ENCODE data around the gene STK39.

The STK39 gene

DNA sequence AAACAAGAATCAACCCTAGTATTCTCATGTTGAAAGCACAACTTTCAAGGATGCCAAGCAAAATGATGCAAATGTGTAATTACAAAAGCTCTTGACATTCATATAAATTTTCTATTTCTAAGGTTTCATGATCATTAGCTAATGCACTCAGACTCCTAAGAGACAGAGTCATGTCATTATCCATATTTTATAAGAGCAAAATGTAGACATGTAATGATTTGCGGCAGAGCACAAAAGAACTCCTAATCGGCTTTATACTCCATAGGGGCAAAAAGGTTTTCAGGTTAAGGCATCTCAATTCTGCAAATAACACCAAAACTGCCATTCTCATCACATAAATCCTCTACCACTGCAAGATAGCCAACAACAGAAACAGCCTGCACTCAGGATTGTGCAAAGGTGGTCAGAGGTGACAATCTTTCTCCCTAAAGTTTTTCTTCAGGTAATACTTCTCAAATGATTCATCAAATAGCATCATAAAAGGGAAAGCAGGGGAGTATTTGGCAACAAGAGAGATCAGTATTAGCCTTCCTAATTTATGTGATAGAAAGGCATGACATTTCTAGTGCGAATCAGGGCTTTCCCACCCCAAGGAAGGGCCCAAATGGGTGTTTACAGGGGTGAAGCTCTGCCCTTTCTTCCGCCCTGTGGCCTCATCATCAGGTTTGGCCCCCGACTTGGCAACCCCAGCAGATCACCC, 64.7 kb downstream of the STK39 start:
- DNase-seq: no peak

DNA sequence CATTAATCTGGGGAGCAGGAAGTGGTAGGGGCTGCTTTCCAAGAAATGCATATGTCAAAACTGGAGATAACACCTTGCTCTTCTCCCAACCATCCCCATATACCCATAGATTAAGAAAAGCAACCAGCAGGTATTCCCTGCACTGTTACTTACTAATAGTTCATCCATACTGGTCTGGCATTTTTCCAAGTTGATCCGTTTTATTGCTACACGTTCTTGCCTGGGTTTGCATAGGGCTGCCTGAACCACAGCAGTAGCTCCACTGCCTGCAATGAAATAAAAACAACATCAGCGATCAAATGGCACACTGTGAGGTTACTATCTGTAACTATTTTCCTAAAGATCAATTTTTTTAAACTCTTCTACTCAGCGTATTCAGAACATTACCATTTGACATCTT, 65.6 kb downstream of the STK39 start:
- peak; percentile 33 for DNase-seq

DNA sequence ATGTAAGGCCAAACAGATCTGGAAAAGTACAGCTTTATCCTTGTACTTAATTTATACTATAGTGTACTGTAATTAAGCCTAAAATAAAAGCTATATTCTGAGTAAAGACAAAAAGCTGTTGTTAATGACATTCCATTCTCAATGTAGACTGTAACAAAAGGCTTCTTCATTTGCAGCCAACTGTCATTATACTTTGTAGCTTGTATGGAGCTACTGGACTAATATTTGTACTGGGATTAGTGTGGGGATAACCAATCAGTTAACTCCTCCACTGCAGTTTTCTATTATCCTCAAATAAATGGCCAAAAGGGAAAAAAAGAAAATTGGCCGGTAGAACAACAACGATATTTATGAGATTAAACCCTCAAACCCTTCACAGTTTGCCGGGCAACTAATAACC, 66.5 kb downstream of the STK39 start:
- peak; percentile 31 for DNase-seq

DNA sequence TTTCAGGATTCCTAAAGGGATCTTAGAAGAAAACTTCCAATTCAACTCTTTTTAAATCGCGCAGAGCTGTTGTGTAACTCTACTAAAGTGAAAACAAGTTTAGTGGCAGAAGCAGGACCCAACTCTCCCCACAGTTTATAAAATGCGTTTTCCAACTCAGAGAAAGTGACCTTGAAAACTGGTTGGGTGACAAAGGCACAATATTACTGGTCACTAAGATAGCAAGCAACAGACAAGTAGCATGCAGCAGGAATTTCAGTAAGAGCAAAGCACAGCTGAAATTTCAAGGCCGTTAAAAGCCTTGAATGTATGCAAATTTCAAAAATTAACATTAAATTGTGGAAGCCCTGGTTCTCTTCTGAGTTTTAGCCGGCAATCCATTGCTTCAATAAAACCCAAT, 66.9 kb downstream of the STK39 start:
- DNase-seq: no peak

DNA sequence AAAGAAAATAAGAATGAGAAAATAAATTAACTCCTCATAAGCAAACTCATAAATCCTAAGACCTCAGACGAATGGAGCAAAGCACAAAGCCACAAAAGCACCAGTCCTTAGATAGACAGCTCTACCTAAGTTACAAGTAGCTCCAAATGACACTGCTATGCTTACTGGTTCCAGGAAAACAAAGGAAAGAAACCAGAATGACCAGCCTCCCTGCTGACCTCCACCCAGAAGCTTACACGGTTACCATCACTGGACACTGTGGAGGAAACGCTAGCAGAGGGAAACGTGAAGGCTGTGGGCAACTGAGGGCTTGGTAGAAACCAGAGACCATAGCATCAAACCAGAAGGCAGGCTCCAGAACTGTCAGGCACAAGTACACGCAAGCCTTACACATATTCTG, 67.8 kb downstream of the STK39 start:
- peak; percentile 27 for DNase-seq

DNA sequence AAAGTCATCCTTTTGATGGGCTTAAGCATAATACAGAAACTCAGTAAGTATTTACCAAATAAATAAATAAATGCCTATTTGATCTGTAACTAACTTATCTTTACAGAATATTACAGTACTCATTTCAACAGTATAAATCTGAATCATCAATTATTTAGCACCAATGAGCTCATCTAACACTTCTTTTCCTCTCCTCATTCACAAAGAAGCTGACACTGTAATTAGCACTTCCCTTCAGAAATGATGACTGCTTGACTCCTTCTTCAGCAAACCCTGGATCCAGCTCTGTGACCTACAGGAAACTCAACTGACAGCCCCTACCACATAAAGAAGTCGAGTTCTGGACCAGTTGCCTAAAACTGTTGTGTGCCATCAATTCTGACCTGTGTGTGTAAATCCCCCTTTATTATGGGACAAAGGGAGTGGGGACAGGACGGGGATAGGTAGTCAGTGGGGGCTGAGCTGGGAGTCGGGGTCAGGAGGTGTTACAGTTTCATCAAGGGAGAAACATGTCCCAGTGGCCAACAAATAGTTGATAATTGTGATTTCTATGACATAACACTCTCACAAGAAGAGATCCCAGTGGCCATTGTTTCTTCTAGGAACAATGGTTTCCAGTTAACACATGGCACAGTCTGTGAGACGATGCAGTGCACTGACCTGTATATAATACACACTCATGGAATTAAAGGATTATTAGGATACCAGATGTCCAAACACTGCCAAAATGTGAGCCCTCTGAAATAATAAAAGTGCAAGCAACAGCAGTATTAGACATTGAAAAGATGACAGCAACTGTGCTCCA, 68.7 kb downstream of the STK39 start:
- DNase-seq: no peak

DNA sequence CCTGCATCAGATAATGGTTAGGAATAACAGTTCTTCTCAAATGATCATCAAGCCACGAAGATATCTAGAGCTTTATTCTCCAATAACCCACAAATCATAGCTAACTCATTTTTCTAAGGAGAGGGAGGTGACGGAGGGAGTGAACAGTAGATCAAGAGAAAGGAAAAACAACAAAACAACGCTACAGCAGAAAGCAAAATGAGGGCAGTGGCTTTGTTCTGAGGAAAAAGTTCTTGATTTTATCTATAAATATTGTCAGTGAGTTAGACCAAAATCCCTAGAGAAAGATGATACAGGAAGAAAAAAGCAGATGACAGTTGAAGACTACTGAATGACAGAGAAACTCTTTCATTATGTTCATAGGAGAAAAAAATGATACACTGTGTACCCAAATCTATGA, 71.0 kb downstream of the STK39 start:
- no peak for DNase-seq

DNA sequence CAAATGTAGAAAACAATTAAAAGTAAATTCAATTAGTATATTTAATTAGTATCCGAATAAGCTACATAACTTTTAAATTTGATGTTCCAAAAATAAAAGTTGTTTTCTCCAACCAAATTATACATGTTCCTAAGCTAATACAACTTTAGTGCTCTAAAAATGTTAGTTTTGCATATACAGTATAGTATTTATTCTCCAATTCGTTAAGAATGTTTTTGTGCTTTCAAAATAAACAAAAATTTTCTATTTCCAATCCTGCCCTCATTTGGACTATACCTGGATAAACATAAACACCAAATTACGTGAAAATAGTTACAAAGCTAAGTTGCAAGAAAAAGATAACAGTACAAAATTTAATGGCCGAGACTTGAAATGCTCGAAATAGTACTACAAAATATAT, 71.9 kb downstream of the STK39 start:
- no peak for DNase-seq

DNA sequence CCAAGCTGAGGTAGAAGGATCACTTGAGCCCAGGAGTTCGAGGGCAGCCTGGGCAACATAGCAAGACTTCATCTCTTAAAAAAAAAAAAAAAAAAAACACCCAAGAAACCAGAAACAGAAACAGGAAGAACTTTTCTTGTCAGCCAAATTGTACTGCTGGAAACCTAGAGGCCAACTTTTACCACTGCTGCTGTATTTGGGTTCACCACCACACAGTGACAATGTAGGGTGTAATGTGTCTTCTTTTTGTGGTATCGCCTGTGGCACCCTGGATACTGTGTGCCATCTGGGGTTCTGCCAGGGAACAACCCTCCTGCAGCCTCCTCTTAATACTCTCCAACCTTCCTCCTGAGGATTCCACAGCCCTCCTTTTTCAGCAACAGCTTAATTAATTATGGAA, 72.6 kb downstream of the STK39 start:
- DNase-seq: no peak

DNA sequence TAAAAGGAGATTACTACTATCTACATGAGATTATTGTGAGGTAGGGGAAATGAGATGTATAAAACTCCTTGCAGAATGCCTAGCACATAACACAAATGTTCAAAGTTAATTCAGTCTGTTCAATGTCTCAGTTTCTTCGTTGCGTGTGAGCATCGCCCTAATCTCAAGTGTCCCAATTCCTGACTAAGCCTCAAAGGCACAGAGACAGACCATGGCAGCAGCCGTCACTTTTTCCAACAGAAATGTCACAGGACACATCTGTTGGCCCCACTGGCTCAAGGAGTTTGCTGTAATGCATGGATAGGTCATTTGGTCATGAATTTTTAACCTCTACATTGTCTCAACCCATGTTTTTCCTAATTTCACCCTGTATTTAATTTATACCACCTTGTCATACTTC, 75.3 kb downstream of the STK39 start:
- DNase-seq: no peak

DNA sequence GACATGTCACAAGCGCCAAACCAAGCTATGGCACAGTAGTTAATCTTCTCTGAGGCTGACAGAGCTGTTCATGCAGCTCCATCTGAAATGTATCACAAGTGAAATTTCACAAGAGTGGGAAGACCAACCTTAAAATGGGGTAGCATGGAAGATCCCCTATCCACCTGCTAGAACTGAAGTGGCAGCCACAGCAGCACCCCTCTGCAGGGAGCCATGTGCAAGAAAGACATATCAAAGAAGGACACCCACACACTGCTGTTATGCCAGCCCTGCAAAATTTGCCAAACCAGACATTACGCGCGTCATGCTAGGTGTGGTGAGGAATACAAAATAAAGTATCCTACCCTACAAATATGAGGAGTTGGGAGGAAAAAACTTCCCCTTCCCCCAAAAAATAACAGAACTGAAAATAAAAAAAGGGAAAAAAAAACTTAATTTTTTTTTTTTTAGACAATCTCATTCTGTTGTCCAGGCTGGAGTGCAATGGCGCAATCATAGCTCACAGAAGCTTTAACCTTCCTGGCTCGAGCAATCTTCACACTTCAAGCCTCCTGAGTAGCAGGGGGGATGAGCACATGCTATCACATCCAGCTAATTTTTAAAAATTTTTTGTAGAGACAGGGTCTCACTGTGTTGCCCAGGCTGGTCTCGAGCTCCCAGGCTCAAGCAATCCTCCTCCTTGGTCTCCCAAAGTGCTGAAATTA, 76.2 kb downstream of the STK39 start:
- no peak for DNase-seq

DNA sequence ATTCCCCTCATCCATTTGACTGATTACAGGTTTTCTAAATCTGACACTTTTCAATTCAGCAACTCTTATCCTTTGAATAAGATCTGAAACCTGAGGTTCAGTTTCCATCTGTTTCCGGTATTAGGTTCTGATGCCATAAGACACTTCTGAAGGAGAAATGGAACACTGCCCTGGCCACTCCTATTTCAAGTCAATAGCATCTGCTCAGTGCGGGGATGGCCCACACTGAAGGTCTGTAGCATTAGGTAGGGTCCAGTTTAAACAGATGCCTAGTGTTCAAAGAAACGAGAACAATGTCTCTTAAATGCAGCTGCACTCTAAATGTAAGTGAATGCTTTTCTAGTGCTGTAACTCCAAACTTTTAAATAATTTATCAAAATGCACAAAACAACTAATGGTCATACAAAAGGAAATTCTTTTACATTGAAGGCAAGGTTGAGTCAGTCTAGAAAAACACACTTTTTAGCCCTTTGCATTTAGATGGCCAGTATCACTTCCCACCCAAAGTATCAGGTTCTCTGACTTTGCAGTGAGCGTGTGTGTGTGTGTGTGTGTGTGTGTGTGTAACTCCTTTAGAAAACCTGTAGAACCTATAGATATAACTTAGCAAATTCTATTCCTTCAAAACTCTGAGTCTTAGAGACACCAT, 78.2 kb downstream of the STK39 start:
- DNase-seq: no peak

DNA sequence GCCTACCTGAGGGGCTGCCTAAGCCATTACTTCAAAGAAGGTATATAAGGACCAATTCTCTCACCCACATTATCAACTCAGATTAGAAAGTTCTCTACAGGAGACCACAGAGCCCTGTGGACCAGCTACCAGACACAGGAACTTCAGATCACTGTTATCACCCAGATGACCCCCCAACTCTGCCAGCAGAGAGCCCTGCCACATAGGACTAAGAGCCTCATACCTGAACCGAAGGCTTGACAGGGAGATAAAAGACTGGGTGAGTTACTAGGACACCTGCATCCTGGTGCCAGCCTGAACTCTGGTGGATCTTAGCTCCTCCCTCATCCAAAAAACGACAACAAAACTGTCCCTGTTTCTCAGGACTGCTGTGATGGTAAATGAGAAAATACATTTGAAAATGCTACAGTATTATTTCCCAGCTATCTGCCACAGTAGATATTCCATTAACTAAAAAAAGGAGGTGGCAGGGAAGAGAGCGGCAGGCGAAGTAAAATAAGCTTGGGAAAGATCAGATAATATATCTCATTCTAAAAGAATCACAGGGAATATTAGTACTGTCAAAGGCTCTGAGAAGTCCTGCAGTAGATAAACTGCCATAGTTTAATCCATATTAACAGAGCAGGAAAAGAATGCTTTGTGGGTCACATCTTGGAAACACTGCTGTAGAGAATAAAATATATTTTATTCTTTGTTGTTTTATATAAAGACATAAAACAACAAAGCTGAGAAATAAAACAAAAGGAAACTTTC, 79.7 kb downstream of the STK39 start:
- no peak for DNase-seq

DNA sequence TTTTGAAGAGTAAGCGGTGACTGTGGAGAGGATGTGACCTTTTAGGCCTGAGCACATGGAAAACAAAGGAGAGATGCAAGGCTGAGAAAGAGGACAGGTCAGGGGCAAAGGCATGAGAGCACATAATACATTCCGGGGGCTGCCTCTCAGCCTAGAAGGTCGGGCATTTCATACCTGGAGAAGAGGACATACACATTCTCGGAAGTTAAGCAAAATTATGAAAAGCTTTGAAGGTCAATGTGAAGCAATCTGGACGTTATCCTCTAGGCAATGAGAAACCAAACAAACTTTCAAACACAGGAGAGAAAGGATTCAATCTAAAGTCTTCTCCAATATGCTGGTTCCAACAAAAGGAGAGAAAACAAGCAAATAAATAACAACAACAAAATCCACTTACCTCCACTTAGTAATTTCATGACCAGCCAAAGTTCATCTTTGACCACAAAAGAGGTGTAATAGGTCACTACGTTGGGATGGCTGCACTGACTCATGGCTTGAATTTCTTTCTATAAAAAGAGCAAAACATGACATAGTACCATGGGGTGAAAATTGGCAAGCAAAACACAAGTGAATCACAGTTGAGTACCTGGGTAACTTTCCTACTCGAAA, 80.4 kb downstream of the STK39 start:
- no peak for DNase-seq

DNA sequence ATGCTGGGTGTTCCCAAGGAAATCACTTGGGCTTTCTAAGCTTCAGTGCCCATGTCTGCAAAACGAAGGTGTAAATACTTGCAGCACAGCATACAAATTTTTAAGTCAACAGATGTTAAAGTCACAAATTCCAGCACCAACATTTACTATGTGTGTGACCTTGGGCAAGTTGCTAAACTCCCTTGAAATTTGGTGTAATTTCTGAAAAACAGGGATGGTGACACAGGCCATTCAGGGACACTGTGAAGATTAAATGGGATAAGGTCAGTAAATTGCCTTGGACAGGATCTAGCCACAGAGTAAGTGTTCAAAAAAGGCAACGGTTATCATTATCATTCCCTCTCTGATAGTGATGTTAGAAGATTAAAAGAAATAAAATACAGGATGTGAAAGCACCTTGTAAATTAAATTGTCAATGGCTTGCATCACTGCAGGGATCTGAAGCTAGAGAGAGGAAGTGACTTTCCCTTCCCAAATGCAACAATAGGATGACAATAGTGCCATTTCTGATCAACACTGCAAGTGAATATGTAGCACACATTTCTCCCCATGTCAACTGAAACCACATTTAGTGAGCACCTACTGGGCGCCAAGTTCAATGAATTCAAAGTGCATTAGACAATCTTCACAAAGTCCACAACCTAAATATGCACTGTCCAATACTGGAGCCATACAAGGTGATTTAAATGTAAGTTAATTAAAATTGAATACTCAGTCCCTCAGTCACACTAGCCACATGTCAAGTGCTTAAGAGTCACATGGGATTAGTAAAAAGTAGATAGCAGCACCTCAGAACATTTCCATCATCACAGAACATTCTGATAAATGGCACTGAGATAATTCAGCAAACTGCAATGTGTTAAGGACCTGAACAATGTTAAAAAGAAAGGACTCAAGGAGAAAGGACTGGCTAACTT, 81.2 kb downstream of the STK39 start:
- DNase-seq: no peak

DNA sequence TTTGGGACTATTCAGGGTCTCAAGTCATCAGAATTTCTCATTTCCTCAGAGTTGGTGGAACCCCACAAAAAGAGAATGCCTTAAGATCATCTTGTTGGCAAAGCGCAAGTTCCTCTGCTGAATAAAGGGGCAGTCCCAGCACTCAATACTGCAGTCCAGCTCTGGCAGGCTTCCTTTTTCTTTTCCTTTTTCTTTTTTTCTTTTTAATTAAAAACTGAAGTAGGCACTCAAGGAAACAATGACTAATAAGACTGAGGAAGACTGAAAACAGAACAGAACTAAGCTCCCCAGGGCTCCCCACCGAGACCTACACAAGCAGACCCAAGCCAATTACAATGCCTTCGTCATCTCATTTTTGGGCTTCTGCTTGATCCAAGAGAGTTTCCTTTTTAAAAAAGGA, 82.0 kb downstream of the STK39 start:
- DNase-seq: no peak

DNA sequence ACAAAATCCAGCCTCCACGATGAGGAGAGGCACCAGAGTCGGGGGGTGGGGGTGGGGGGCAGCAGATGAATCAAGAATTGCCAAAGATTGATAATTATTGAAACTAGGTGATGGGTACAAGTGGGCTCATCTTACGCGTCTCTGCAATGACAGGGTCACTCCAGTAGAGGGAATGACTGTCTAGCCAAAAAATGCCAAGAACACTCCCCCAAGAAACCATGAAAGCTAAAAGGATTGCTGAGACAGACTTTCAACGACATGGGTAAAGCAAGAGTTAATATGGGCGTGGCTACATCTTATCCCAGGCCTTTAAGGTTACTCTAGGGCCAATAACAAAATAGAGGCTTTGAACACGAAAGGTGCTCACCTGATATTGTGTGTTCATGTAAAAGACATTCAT, 86.5 kb downstream of the STK39 start:
- DNase-seq: no peak

DNA sequence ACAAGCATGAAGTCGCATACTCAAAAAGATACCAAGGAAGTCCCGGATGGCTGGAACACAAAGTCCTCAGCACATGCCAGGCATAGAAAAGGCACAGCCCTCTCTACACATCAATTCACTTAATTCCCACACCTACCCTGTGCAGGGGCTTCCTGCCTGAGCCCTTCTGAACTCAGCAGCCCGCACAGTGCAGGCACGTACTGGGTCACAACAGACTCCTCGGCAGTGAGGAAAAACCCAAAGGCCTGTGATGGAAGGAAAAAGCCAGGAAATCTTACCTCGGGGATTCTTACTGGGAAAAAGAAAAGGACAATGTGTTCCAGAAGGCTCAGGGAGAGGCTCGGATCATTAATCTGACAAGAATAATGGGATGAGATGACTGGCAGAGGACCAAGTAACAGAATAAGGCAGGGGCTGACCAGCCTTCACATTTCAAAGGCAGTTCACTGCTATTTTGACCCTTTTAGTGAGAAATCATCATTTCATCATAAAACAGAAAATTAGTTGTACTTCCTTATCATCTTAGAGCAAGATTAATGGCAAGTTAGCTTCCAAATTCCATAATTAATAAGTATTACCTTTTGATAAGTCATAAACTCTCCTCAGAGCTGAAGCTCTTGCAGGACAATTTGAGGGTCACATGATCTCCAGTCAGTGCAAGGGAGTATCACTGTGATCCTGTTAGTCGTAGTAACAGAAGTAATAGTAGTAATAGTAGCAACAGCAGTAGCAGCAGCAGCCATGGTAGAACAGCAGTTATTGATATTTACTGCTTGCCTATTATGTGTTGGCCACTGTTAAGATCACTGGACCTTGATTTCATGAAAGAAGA, 87.4 kb downstream of the STK39 start:
- no peak for DNase-seq

DNA sequence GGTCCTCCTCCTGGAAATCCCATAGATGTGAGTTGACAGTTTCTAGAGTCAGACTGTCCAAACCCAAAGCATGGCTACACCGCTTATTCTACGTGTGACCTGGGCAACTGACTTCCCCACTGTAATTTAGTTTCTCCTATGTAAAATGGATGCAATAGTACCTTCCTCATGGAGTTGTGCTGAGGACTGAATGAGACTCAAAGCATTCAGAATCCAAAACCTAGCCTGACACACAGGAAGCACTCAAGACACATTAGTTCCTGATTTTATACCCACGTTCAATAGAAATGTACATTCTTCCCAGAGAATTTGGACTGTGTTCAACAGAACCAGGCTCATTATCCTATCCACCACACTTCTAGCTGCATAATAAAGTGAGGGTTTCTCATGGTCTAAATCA, 88.8 kb downstream of the STK39 start:
- no peak for DNase-seq

DNA sequence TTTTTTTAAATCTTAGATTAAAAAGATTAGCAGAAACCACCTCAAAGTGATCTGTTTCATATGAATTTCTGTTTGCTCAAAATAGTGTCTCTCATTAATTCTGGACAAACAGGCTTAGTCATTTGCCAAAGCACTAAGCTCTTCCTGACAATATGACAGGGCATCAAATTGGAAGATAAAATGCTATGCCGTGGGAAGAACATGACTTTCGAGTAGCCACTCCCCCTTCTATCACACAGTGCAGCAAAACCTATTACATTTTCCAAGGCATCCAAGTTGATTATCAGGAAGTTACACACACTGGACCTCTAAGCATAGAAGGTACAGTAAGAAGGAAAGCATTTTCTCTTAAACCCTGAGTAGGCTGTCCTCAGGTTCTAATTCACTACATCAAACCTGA, 89.5 kb downstream of the STK39 start:
- DNase-seq: no peak
